HEK293T (cell line): ENCODE data around the gene IRF8.

Experiments used
- CTCF ChIA-PET: fragments of 350-600 bp; formaldehyde crosslinking; extraction: SDS; loops from one replicate; lab custom pipeline; 2021; ENCODE audit warnings: antibody characterized with exemption, inconsistent platforms; lab: Yijun Ruan, JAX
- POLR2A ChIA-PET: fragments of 350-600 bp; formaldehyde crosslinking; extraction: SDS; loops from one replicate; lab custom pipeline; 2020; ENCODE audit warnings: antibody characterized with exemption, inconsistent platforms; lab: Yijun Ruan, JAX
- DNase-seq: peaks from one replicate; pipeline ENCODE4 v3.0.0; 2012; ENCODE audit warnings: mixed read lengths; ENCODE audit errors: extremely low spot score
- ARNT ChIP-seq: fragments of 450-650 bp; IDR thresholded peaks from 2 replicates; pipeline ENCODE4 v1.6.1; 2017; ENCODE audit warnings: mild to moderate bottlenecking
- BHLHE40 ChIP-seq: fragments of 450-650 bp; IDR thresholded peaks from 2 replicates; pipeline ENCODE4 v1.6.1; 2016; ENCODE audit warnings: mild to moderate bottlenecking, moderate library complexity, borderline replicate concordance
- CTBP1 ChIP-seq: fragments of 450-650 bp; IDR thresholded peaks from 2 replicates; pipeline ENCODE4 v1.6.1; 2016; ENCODE audit warnings: borderline replicate concordance
- ELF4 ChIP-seq: fragments of 450-650 bp; IDR thresholded peaks from 2 replicates; pipeline ENCODE4 v1.6.1; 2017; ENCODE audit warnings: antibody characterized with exemption
- FOXA1 ChIP-seq: fragments of 450-650 bp; IDR thresholded peaks from 2 replicates; pipeline ENCODE4 v1.6.1; 2016; ENCODE audit warnings: mild to moderate bottlenecking
- FOXK2 ChIP-seq: fragments of 450-650 bp; IDR thresholded peaks from 2 replicates; pipeline ENCODE4 v1.6.1; 2016; ENCODE audit warnings: mild to moderate bottlenecking
- FOXM1 ChIP-seq: fragments of 450-650 bp; IDR thresholded peaks from 2 replicates; pipeline ENCODE4 v1.6.1; 2017; ENCODE audit warnings: mild to moderate bottlenecking, borderline replicate concordance
- HDGF ChIP-seq: fragments of 450-650 bp; IDR thresholded peaks from 2 replicates; pipeline ENCODE4 v1.6.1; 2017; ENCODE audit warnings: antibody characterized with exemption, borderline replicate concordance
- L3MBTL2 ChIP-seq: fragments of 450-650 bp; conservative IDR thresholded peaks from 2 replicates; pipeline ENCODE4 v1.6.1; 2016; ENCODE audit warnings: mild to moderate bottlenecking
- LEF1 ChIP-seq: fragments of 450-650 bp; IDR thresholded peaks from 2 replicates; pipeline ENCODE4 v1.6.1; 2017; ENCODE audit warnings: mild to moderate bottlenecking, borderline replicate concordance
- NFRKB ChIP-seq: fragments of 450-650 bp; IDR thresholded peaks from 2 replicates; pipeline ENCODE4 v1.6.1; 2016; ENCODE audit warnings: mild to moderate bottlenecking, moderate library complexity
- SP1 ChIP-seq: fragments of 450-650 bp; IDR thresholded peaks from 2 replicates; pipeline ENCODE4 v1.6.1; 2017
- SUZ12 ChIP-seq: fragments of 450-650 bp; IDR thresholded peaks from 2 replicates; pipeline ENCODE4 v1.6.1; 2016; ENCODE audit warnings: mild to moderate bottlenecking
- TARDBP ChIP-seq: fragments of 450-650 bp; IDR thresholded peaks from 2 replicates; pipeline ENCODE4 v1.6.1; 2016
- ZNF384 ChIP-seq: fragments of 450-650 bp; IDR thresholded peaks from 2 replicates; pipeline ENCODE4 v1.6.1; 2016
- TF ChIP-seq, protein P1 (sequence below): fragments of 450-650 bp; IDR thresholded peaks from 2 replicates; pipeline ENCODE4 v1.6.1; 2016

The IRF8 gene

DNA sequence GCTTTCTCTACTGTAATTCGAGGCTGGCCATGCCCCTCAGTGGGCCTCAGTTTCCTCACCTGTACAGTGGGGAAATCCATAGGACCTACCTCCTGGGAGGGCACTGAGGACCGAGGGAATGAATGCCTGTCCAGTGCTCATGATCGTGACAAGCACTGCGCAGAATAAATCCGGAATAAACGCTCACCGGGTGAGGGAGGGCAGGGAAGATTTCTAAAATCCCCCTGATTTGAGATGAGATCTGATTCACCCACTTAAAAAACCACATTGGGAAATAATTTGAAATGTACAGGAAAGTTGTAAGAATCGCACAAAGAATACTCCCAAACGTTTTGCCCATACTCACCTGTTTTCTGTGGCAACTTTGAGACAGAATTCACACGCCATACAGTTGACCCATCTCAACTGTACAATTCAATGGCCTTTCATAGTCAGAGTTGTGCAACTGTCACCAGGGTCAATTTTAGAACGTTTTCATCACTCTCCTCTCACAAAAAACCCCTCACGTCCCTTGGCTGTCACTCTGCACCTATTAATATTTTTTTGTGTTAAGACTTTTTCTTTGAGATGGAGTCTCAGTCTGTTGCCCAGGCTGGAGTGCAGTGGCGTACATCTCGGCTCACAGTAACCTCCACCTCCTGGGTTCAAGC is 49.8 kb downstream of the IRF8 start:
- CTCF ChIA-PET = no interaction called here
- DNase-seq = no peak
- POLR2A ChIA-PET = no interaction called here
- TF ChIP-seq FOXA1 = no peak
- no peak for TF ChIP-seq TARDBP

DNA sequence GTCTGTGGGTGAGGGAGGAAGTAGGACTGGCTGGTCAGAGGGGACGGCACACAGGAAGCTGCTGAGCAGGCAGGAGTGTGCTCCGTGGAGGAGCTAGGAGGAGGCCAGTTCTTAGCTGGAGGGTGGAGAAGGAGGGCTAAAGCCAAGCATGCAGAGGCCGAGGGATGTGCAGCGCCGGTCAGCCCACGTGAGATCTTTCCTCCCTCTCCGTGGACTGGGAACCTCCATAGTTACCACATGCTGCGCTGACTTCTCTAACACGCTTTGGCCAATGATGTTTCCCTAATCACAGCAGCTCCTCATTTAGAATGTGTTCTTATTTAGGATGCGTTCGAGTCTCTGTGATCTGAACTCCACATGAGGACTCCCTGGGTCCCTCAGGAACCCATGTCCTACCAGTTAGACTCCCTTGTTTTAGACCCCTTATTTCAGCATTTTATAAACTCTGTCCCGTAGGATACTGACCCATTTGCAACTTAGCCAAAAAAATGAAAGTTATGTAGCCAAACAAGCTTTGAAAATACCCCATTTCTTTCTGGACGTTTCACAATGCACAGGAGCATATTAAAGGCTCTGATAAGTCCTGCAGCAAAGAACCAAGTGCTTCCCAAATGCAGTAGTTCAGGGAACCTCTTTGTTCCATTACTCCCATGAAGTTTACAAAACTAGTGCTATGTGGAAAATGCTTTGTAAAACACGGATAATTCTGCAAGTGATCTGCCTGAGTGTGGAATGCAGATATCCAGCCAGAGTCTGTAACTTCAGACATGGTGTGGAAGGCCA is 51.4 kb downstream of the IRF8 start:
- POLR2A ChIA-PET = interaction anchor here (0.6 kb wide), 1 partner anchor 27 kb away, joined by 3 read pairs; no protein-coding TSS in a partner anchor
- TF ChIP-seq TARDBP = no peak
- TF ChIP-seq FOXA1 = no peak
- no peak for TF ChIP-seq SUZ12
- TF ChIP-seq ELF4 = no peak
- no peak for TF ChIP-seq NFRKB
- TF ChIP-seq FOXK2 = no peak
- TF ChIP-seq FOXM1 = no peak
- no peak for TF ChIP-seq HDGF
- CTCF ChIA-PET = interaction anchor here (0.6 kb wide), 1 partner anchor 9 kb away, joined by 7 read pairs; no protein-coding TSS in a partner anchor
- DNase-seq = no peak

DNA sequence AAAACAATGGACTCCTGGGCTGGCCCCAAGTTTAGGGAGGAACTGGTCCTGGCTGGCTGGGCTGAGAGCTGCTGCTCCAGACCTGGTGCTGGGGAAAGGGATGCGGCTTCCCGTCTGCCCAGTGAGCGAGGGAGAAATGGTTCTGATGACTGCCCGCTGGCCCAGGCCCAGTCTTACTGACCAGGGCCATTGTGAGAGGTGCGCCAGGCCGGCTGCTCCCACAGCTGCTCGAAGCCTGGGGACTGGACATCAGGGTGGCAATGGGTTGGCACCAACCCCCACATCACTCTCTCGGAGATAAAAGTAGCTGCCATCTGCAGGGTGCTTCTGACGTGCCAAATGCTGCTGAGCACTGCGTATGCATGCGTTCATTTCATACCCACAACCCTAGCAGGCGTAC is 53.2 kb downstream of the IRF8 start:
- CTCF ChIA-PET = no interaction called here
- POLR2A ChIA-PET = no interaction called here
- TF ChIP-seq FOXA1 = no peak
- no peak for TF ChIP-seq NFRKB
- no peak for TF ChIP-seq ZNF384
- TF ChIP-seq SUZ12 = no peak
- TF ChIP-seq FOXK2 = no peak
- no peak for TF ChIP-seq HDGF
- no peak for TF ChIP-seq ELF4
- TF ChIP-seq CTBP1 = no peak
- no peak for TF ChIP-seq TARDBP
- TF ChIP-seq, protein P1, sequence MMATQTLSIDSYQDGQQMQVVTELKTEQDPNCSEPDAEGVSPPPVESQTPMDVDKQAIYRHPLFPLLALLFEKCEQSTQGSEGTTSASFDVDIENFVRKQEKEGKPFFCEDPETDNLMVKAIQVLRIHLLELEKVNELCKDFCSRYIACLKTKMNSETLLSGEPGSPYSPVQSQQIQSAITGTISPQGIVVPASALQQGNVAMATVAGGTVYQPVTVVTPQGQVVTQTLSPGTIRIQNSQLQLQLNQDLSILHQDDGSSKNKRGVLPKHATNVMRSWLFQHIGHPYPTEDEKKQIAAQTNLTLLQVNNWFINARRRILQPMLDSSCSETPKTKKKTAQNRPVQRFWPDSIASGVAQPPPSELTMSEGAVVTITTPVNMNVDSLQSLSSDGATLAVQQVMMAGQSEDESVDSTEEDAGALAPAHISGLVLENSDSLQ = no peak
- TF ChIP-seq L3MBTL2 = no peak
- no peak for TF ChIP-seq LEF1
- TF ChIP-seq SP1 = no peak
- no peak for TF ChIP-seq FOXM1
- no peak for TF ChIP-seq BHLHE40
- TF ChIP-seq ARNT = no peak
- no peak for DNase-seq

DNA sequence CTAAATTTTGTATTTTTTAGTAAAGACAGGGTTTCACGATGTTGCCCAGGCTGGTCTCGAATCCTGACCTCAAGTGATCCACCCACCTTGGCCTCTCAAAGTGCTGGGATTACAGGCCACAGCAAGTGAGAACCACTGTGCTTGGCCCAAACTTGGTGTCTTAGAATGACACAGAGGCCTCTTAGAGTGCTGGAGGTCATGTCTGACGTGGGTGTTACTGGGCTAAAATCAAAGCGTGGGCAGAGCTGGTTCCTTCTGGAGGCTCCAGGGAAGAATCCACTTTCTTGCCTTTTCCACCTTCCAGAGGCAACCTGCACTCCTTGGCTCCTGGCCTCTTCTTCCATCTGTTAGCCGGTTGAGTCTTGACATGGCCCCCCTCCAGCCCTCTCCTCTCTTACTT is 53.8 kb downstream of the IRF8 start:
- ChIA-PET POLR2A (no interaction called here), CTCF (no interaction called here)
- TF ChIP-seq SP1 = no peak
- no peak for TF ChIP-seq SUZ12
- TF ChIP-seq ELF4 = no peak
- TF ChIP-seq TARDBP = no peak
- TF ChIP-seq CTBP1 = no peak
- TF ChIP-seq BHLHE40 = no peak
- TF ChIP-seq L3MBTL2 = no peak
- no peak for TF ChIP-seq FOXK2
- TF ChIP-seq ZNF384 = no peak
- no peak for TF ChIP-seq FOXM1
- DNase-seq = no peak

DNA sequence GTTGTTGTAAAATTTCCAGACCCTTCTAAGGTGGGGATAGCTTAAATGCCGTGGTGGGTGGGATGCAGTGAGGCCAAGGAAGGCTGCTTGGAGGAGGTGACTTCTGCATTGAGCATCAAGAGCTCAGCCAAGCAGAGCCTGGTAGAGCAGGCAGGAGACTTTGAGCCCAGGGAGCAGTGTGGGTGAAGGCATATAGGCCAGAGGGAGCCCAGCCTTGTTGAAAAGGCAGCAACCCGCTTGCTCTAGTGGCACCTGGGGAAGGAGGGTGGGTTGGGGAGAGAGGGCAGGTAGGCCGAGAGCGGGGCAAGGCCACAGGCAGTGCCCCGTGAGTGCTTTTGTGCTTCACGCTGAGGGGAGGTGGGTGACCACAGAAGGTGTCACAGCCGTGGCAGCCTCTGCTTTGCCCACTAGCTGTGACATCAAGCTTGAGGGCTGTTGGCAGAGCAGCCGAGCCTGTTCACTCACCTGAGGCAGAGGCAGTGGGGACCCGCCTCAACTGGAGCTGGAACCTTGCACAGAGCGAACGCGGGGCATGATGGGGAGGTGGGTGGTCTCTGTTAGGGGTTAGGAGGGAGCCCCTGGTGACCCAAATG is 56.1 kb downstream of the IRF8 start:
- no peak for DNase-seq
- CTCF ChIA-PET = no interaction called here
- TF ChIP-seq TARDBP (no peak), ELF4 (no peak), NFRKB (no peak)
- POLR2A ChIA-PET = no interaction called here

DNA sequence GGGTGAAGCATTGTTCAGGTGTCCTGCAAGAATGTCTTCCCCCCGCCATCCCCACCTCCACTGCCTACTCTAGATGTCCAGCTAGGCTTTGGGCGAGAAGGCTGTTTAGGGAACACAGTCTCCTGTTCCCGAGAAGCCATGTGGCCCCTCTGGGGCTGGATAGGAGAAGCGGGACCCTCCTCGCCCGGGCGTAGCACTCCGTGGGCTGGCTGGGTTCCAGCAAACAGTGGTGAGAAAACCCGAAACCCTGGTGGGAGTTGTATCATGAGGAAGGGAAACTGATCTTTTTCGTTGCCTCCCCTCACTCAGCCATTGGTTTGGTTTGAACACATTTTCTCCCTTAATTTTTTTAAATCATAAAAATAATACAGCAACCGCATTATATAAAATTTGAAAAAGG is 56.6 kb downstream of the IRF8 start:
- ChIA-PET CTCF (no interaction called here), POLR2A (no interaction called here)
- TF ChIP-seq, protein P1 = no peak
- TF ChIP-seq CTBP1 (no peak), FOXK2 (no peak), ZNF384 (no peak), HDGF (no peak)

DNA sequence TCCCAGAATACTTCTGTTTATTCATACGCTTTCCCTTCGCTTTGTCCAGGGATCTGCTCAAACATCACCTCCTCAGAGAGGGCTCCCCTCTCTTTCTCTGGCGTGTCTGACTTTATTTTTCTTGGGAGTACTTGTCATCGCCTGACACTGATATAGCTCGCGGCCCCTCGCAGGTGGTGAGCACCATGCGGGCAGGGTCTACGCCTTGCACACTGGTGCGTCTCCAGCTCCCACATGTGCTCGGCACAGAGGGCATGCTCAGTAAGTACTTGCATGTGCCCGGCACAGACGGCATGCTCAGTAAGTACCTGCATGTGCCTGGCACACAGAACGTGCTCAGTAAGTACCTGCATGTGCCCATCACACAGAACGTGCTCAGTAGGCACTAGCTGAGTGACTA is 57.5 kb downstream of the IRF8 start:
- no peak for DNase-seq
- ChIA-PET CTCF (no interaction called here), POLR2A (no interaction called here)
- TF ChIP-seq, protein P1 = no peak
- TF ChIP-seq ZNF384 = no peak
- TF ChIP-seq HDGF = no peak
- TF ChIP-seq ARNT = no peak
- TF ChIP-seq CTBP1 = no peak
- TF ChIP-seq SP1 = no peak
- no peak for TF ChIP-seq FOXM1
- TF ChIP-seq NFRKB = no peak
- TF ChIP-seq SUZ12 = no peak
- no peak for TF ChIP-seq ELF4

More for the DNA sequence above, 56.6 kb downstream of the IRF8 start:
- no peak for DNase-seq
